Measurements from ENCODE around the gene RNF10.
A peak's percentile ranks its signal among the peaks of the same experiment; 100 is the strongest.
"Not testable (repeated sequence)": the region's sequence is repeated elsewhere in the genome, so short reads cannot be mapped to it uniquely, and the experiment has no call there.

Gene RNF10

DNA sequence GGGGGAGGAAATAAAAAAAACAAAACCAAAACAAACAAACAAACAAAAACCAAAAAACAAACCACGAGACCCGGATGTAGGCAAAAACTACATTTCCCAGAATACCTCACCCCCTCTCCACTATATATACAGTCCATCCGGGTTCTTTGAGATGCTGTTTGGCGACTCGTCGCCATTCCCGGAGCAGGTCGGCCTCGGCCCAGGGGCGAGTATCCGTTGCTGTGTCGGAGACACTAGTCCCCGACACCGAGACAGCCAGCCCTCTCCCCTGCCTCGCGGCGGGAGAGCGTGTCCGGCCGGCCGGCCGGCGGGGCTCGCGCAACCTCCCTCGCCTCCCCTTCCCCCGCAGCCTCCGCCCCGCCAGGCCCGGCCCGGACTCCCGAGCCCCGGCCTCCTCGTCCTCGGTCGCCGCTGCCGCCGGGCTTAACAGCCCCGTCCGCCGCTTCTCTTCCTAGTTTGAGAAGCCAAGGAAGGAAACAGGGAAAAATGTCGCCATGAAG, at the start of gene RNF10:
Gene RNF10 (plus strand): TSS at position 154 of the 500 bp plus-strand sequence. CDS start 456 bp downstream, outside the sequence.
- DNase-seq: peak; percentile 88 to 89

DNA sequence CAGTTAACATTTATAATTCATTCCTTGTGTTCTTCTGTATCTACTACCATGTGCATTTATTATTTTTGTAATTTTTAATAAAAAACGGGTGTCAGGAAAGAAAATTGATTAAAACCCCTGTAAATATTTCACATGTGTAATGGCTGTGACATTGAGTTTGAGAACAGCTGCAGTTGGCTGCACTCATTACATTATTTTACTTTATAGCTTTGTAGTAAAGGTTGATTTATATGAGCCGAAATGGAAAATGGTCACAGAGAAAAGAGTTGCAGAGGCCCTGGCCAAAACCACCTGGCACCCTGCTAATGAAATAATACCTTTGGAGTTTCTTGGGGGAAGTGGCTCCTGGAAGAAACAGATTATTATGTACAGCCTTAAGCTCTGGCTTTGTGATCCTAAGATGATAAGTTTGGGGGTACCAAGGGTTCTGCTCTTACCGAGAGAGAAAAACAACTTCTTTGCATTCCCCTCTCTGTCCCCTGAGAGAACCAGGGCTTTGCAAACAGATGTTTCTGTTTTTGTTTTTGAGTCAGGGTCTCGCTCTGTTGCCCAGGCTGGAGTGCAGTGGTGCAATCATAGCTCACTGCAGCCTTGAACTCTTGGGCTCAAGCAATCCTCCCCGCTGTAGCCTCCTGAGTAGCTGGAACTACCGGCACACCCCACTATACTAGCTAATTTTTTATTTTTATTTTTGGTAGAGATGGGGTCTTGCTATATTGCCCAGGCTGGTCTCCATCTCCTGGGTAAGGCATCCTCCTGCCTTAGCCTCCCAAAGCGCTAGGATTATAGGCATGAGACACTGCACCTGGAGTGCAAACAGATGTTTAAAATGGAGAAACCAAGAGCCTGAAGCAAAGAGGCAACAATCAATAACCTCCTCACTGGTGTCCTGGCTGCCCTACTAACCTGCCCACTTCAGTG, 47.9 kb upstream of the RNF10 start:
- DNase-seq: no peak

DNA sequence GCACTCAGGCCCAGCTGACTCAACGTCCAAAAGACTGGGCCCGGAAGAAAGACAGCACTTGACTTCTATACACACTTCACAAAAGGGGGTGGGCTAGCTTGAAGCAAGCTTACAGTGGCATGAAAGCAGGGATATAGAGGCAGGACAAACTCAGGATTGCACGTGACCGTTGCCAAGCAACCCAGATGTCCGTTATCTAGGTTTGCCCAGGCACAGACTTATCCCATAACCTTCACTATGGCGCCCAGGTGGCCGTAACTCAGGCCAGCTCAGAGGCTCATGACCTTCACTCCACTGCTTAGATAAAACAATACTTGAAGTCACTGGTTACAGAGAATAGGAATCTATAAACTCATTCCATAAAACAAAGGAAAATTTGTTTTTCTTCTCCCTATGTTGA, 46.6 kb upstream of the RNF10 start:
- not testable (repeated sequence) for DNase-seq

DNA sequence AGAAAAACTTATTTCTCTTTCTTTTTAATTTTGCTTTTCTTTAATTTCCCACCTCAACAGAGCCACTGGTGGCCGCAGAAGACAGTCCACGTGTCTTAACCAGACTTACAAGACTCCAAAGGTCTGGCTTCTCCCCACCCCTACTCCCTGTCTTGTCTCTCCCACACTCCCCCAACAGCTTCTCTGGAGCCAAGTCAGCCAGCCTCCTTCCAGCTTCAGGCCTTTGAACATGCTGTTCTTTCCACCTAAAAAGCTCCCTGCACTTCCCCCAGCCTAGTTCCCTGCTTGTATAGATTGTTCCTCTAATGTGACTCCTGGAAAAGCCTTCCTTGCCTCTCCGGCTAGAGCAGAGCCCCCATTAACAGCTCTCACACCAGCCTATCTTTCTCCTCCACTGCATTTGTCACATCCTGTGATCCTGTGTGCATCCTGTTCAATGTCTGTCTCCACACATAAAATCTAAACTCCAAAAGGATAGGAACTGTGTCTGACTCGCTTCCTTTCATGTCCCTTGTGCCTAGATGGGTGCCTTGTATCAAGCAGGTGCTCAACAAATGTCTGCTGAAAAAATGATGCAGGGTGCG, 46.0 kb upstream of the RNF10 start:
- DNase-seq: no peak

DNA sequence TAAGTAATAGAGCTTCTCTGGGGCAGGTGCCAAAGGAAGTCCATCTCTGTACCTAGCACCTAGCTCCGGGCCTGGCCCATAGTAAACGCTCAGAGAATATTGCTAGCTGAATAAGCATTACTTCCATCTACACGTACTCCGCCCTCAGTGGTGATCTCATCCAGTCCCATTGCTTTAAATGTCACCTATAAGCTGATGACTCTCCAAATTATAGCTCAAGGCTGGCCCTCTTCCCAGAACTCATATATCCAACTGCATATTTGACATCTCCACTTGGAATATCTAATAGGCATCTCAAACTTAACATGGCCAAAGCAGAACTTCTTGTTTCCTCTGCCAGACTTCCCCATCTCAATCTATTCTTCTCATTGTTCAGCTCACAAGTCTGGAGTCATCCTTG, 45.1 kb upstream of the RNF10 start:
- no peak for DNase-seq

DNA sequence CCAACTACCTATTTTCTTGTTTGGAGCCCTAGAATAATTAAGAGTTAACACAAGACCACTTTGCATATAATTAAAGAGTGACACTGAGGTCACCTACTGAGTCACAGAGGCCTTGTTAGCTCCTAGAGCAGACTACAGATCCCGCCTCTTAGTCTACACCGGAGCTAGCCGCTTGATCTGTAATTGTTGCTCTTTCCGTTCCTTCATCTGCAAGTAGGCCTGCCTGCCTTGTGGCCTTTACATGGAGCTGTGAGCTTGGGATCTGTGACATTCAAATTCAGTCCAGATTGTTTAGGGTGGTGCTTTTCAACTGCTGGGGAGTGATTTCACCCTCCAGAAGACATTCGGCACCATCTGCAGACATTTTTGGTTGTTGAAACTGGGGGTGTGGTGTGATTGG, 43.8 kb upstream of the RNF10 start:
- no peak for DNase-seq

DNA sequence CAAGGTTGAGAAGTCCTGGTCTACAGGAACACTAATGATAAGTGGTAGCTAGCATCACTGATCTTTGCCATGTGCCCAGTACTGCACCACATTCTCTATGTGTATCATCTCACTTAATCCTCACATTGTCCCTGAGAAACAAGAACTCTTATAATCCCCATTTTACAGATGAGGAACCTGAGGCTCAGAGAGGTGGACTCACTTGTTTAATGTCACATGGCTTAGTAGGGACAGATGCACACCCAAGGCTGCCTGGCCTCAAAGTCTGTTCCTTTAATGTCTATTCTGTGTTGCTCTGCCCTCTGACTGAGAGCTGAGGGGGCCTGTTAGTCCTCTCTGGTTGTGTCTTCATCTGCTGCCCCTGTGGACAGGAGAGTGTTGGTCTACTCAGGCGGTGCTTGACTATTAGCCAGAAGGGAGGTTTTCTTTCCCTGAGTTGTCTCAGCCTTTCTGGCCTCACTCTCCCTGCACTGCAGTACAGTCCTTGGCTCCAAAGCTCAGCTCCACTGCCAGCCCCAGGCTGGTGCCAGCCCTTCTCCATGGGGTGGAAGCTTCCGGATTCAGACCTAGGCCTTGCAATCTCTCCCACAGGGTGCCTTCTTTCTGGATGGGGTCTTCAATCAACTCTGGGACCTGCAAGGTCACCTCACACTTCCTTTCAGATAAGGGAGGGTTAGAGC, 43.2 kb upstream of the RNF10 start:
- DNase-seq: no peak

DNA sequence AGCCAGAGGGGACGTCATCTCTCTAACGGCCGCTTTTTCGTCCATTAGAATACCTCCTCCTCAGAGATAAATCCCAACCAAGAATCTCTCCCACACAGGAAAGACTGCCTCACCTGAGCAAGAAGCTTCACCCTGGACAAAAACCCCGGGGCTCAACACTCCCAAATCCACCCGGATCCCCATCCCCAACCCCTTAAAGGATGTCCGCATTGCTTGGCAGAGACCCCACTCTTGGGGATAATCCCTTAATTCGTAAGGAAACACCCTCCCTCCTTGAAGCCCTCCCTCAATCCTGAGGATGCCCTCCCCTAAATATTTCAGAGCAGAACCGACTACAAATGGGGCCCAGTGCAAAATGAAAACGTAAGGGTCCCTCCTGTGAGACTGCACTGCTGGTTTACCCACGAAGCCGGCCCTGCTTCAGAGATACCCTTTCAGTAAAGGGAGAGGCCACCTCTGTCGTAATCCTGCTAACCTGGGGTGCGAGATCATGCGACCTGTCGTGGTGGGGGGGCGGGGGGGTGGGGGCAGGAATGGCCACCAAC, 38.9 kb upstream of the RNF10 start:
- peak in 1 of 2 experiments; percentile 30 for DNase-seq

DNA sequence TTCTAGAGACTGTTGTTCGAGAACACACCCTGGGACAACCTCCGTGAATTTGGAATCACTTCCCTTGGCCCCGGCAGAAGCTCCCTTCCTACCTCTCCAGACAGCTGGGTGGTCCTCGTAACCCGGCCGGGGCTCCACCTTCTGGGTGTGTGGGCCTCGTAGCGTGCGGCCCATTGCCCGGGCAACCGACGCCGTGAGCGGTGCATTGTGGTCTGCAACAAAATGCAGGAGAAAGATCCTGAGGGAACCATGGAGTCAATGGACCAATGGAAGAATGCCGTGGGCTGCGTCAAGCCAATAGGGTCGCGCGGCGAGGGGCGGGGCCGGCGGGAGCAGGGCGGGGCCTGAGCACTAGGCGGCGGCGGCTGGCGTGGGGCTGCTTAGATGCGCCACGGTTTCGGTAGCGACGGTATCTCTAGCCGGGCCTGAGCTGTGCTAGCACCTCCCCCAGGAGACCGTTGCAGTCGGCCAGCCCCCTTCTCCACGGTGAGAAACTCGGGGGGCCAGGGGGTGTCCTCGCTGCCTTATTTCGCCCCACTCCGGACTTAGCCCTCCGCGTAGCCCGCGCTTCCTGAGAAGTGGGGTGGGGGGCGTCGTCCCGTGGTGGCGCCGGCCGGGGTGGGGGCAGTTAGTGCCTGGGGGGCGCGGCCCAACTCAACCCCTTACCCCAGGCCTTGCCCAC, 38.3 kb upstream of the RNF10 start, which contains the start of gene DYNLL1:
Gene DYNLL1 (plus strand): TSS at position 383 of the 682 bp plus-strand sequence. CDS start 309 bp downstream, outside the sequence.
- DNase-seq: peak; percentile 93 to 94

DNA sequence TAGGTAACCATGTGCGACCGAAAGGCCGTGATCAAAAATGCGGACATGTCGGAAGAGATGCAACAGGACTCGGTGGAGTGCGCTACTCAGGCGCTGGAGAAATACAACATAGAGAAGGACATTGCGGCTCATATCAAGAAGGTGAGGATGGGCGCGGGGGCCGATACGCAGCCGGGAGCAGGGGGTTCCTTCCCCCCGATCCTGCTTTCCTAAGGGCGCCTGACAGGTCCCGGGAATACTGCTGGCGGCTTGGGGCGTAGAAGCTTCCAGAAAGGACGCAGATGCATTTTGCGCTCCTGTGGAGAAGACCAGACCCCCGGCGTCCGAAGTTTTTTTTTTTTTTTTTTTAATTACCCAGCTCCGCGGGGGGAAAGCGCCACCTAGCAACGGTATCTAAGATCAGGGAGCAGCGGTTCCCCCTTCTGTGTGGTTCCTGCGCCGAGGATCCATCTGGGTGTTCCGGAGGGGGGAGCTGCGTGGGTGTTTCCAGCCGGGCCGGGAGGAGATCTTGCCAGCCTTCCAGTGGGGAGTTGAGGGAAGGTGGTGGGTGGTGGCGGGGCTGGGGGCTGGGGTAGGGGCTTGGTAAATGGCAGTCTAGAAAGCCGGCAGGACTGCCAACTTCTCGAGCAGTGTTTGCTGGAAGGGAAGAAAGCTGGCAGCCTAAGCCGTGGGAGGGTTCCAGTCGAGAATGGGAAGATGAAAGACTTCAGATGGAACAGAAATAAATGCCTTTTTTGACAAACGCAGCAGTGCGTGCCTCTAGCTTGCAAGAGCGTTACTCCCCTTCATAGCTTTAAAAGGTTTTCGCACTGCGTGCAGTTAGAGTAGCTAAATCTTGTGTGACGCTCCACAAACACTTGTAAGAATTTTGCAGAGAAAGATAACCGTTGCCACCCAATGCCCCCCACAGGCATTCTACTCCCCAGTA, 37.5 kb upstream of the RNF10 start:
- peak; percentile 4 to 38 for DNase-seq

DNA sequence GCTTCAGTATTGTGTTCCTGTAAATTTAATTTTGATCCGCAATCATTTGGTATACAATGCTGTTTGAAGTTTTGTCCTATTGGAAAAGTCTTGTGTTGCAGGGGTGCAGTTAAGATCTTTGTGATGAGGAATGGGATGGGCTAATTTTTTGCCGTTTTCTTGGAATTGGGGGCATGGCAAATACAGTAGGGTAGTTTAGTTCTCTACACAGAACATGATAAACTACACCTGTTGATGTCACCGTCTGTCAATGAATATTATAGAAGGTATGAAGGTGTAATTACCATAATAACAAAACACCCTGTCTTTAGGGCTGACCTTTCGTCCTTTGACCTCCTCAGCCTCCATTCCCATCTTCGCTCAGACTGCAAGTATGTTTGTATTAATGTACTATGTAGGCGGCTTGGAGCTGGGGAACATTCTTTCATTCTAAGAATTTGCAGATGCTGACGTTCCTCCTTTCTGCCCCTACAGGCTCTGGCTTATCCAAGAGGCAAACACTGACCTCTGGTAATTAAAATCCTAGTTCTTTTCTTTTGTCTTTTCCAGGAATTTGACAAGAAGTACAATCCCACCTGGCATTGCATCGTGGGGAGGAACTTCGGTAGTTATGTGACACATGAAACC, 36.5 kb upstream of the RNF10 start:
- DNase-seq: no peak

DNA sequence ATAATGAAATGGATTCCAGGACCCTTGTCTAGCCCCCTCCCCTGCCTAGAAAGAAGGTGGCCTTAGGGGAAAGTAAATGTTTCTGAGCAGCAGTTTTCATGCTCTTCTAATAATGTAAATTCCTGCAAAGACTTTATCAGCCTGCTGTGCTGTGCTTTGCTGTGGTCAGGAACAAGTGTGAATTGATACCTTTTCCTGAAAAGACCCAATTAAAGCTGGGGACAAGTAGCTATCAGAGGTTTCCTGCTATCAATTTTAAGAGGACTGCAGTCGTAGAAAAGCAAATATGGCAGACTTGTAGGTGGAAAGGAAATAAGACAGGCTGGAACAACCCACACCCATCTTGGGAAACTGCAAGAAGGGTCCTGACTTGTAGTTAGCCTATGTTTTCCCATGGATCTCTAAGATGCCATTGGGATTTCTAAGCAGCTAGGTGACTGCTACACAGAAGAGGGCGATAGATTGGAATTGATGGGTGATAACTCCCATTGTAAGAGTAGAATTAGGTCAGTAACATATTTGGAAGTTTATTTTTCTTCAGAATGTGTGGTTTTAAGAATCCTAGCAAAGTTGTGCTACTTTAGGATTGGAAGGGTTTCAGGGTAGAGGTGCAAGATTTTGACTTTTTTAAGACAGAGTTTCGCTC, 35.2 kb upstream of the RNF10 start:
- no peak for DNase-seq

DNA sequence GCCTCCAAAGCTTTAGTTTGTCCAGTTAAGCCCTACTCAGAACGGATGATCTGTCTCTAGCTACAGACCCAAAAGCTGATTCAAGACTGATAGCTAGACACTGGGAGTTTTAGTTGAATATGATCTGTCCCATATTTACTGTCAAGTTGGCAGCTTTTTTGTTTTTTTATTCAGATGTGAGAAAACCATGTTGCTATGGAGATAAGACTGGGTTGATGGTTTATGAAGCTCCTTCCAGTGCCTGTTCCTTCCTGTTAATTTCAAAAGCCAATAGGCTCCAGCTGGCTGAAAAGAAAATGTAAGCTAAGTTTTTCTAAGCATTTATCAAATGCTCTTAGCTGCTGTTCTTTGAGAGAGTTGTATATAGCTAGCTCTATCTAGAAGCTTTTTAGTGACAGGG, 33.6 kb upstream of the RNF10 start:
- no peak for DNase-seq

DNA sequence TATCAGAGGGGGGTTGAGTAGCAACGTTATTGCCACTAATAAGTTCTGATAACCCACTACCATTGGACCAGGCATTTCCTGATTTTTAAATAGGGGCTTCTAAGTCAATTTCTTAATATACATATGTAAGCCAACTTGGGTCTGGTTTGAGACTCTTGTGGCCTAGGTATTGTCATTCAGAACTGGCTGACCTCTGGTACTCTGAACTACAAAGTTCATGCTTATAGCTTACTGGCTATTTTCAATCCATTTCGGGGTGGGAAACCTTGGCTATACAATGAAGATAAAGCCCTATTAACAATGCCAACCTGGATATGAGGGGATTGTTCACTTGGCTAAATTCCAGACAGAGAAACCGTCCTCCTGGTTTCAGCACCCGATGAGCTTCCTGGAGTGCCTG, 29.6 kb upstream of the RNF10 start:
- DNase-seq: no peak

DNA sequence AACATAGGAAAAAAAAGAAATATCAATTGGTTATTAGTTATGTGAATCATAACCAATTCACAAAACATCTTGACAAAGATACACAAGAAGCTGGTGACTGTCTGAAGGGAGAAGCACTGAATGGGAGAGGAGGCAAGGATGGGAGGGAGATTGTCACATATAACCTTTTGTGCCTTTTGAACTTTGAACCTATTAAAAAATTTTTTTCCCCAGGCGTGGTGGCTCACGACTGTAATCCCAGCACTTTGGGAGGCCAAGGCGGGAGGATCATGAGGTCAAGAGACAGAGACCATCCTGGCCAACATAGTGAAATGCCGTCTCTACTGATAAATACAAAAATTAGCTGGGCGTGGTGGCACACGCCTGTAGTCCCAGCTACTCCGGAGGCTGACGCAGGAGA, 25.6 kb upstream of the RNF10 start:
- no peak for DNase-seq

DNA sequence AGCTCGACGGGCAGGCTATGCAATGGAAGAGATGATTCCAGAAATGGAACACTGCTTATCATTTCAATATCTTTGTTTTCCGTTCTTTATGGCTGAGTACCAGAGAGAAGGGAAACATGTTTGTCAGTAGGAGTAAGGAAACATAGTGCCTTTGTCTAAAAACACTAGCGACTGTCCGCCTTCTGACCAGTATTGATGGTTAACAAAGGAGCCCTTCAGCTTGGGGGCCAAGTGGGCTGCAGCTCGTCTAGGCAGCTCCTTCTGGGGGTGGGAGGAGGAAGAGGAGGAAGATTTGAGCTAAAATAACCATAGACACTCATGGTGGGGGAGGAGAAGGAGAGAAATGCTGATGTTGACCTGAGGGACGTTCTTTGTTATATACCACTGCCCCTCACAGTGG, 20.2 kb upstream of the RNF10 start:
- DNase-seq: no peak

DNA sequence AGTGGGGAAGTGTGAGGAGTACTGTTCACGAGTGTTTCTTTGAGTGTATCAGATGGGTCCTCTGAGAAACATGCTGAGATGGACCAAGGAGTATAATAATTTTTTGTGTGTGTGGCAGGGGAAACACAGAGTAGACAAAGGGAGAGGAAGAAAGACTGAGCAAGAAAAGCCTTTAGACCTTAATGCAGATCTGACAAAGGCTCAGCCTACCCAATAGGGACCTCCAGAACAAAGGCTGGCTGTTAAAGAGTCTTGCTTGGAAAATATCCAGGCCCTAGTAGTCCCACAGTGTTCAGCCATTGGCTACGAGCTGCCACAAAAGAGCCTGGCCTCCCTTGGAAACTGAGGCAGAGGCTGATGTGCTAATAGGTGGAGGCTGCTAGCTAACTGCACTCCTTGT, 18.7 kb upstream of the RNF10 start:
- no peak for DNase-seq

DNA sequence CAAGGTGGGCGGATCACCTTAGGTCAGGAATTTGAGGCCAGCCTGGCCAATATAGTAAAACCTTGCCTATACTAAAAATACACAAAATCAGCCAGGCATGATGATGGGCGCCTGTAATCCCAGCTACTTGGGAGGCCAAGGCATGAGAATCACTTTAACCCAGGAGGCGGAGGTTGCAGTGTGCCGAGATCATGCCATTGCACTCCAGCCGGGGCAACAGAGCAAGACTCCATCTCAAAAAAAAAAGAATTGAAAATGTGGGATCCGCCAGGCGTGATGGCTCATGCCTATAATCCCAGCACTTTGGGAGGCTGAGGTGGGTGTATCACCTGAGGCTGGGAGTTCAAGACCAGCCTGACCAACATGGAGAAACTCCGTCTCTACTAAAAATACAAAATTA, 14.8 kb upstream of the RNF10 start:
- DNase-seq: not testable (repeated sequence)

DNA sequence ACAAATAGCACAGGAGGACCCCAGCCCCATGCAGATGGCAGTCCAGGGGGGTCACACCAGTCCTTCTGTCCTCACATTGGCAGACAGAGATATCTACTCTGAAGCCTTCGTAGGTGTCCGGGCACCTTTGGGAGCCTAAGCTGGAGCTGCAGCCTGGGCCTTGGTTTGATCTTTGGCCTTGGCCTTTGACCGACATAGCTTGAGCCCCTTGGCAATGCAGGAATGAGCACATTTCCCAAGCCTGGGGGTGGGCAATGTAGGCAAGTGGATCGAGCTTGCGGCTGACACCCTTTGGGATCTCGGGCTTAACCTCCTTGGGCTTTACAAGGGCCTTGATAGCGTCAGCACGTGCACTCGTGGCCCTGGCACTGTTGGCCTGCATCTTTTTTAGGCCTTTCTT, 11.6 kb upstream of the RNF10 start:
- no peak for DNase-seq

DNA sequence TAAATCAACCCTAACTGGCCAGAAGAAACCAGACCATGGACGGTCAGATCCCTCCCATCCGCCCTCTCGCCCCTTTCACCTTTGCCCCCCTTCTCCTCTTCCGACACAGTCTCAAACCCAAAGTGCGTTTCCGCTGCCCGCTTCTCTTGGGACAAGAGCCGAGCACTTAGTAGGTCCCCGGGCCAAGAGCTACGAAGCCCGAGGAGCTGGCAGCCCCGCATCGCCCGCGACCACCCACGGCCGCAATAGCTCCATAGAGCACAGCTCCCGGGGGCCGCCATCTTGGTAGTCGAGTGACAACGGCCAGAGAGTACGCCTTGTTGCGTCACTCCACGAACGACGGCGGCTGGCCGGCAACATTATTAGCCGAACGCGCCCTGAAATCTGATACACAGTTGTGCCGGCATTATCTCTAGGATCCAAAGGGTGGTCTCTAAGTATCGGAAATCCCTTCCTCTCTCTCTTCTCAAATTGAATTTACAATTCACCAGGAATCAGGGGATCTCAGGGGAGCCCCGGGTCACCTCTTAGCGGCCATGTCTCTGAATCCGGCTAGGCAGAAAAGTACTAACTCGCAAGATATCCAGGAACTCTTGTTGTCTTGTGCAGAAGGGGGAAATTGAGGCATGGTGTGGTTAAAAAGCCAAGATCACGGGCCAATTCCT, 5.2 kb upstream of the RNF10 start, which contains the start of gene COQ5:
Gene COQ5 (minus strand): TSS at position 298 of the 665 bp plus-strand sequence. CDS start 17 bp downstream, at position 281.
- DNase-seq: peak; percentile 89 to 91
